H1 (cell line): ENCODE results near the gene CLPTM1L. TPM values are rescaled to one million over a fixed set of nuclear protein-coding genes. Genes with fewer than 3 reads are reported as not detected.
A peak's percentile ranks its signal among the peaks of the same experiment; 100 is the strongest.

Source experiments
- CTCF ChIA-PET: fragments of 300-600 bp; sonication (Branson Sonifier 250); formaldehyde crosslinking; loops from one replicate; lab custom pipeline; 2021; ENCODE audit not compliant: partially characterized antibody; lab: Charles Lee
- POLR2A ChIA-PET: fragments of 300-600 bp; sonication (Branson Sonifier 250); formaldehyde crosslinking; loops from one replicate; lab custom pipeline; 2021; ENCODE audit warnings: inconsistent platforms; ENCODE audit not compliant: partially characterized antibody; lab: Charles Lee
- DNase-seq, 2 experiments: peaks; one replicate each; pipeline versions ENCODE4 v3.0.0 to v3.0.0-alpha.2; 2010 to 2022; ENCODE audit warnings: low spot score in 2 of 2, low read depth in 1 of 2, mixed read lengths in 1 of 2
- FAIRE-seq: peaks from 2 replicates; lab custom pipeline; 2011; peaks lifted over from hg19 to GRCh38; lab: Jason Lieb, UNC
- H2AFZ ChIP-seq: 2 replicates; pipeline ENCODE4 v1.8.1; 2012; ENCODE audit warnings: low read length, inconsistent platforms
- H2AK5ac ChIP-seq: 2 replicates; pipeline ENCODE4 v1.6.1; 2013; ENCODE audit warnings: low read depth, low read length
- H2BK120ac ChIP-seq: replicated peaks from 2 replicates; pipeline ENCODE3; 2013; ENCODE audit warnings: low read depth, low read length, inconsistent platforms
- H2BK12ac ChIP-seq: 2 replicates; pipeline ENCODE4 v1.6.1; 2013; ENCODE audit warnings: low read depth, low read length
- H2BK15ac ChIP-seq: 2 replicates; pipeline ENCODE4 v1.6.1; 2013; ENCODE audit warnings: low read length
- H2BK20ac ChIP-seq: 2 replicates; pipeline ENCODE4 v1.6.1; 2013; ENCODE audit warnings: low read length
- H2BK5ac ChIP-seq: 2 replicates; pipeline ENCODE4 v1.6.1; 2013; ENCODE audit warnings: low read depth, low read length
- H3K14ac ChIP-seq: 2 replicates; pipeline ENCODE4 v1.6.1; 2013; ENCODE audit warnings: inconsistent platforms; ENCODE audit not compliant: insufficient read length
- H3K18ac ChIP-seq: 2 replicates; pipeline ENCODE4 v1.6.1; 2013; ENCODE audit warnings: low read length; ENCODE audit errors: extremely low read depth
- H3K23ac ChIP-seq: 2 replicates; pipeline ENCODE4 v1.6.1; 2013; ENCODE audit warnings: inconsistent platforms; ENCODE audit not compliant: insufficient read length
- H3K23me2 ChIP-seq: 2 replicates; pipeline ENCODE4 v1.6.1; 2013; ENCODE audit warnings: low read depth, low read length
- H3K27ac ChIP-seq: 2 replicates; pipeline ENCODE4 v1.6.1; 2011; ENCODE audit warnings: low read depth, low read length, inconsistent platforms
- H3K27me3 ChIP-seq, 4 experiments: replicated peaks in 1 of 4; 1 replicate in 1 of 4; 2 replicates in 3 of 4; pipeline versions ENCODE4 v1.6.1 to v1.8.1; 2011 to 2013; ENCODE audit warnings: low read length in 3 of 4, mild to moderate bottlenecking in 3 of 4, inconsistent platforms in 2 of 4, mixed read lengths in 2 of 4, moderate library complexity in 1 of 4; ENCODE audit not compliant: control insufficient read depth in 3 of 4, insufficient read depth in 3 of 4; ENCODE audit errors: extremely low read depth in 1 of 4
- H3K36me3 ChIP-seq, 4 experiments: 2 replicates each; pipeline versions ENCODE4 v1.6.1 to v1.8.1; 2011 to 2013; ENCODE audit warnings: mild to moderate bottlenecking in 4 of 4, low read length in 3 of 4, moderate library complexity in 2 of 4, control low read depth in 1 of 4, inconsistent platforms in 1 of 4; ENCODE audit not compliant: insufficient read depth in 4 of 4, control insufficient read depth in 2 of 4
- H3K4ac ChIP-seq: replicated peaks from 2 replicates; pipeline ENCODE3; 2013; ENCODE audit warnings: low read length, low read depth, mixed read lengths, inconsistent platforms; ENCODE audit not compliant: insufficient read length
- H3K4me1 ChIP-seq, 4 experiments: replicated peaks in 1 of 4; 1 replicate in 1 of 4; 2 replicates in 3 of 4; pipeline versions ENCODE4 v1.6.1 to v1.8.1; 2011 to 2013; ENCODE audit warnings: low read length in 3 of 4, inconsistent platforms in 2 of 4, mixed read lengths in 1 of 4; ENCODE audit not compliant: insufficient read depth in 4 of 4, control insufficient read depth in 3 of 4
- H3K4me2 ChIP-seq, 2 experiments: 2 replicates each; pipeline versions ENCODE4 v1.6.1 to v1.8.1; 2011 to 2013; ENCODE audit warnings: low read depth in 2 of 2, low read length in 2 of 2, control low read depth in 1 of 2, inconsistent platforms in 1 of 2, mild to moderate bottlenecking in 1 of 2; ENCODE audit not compliant: insufficient read depth in 1 of 2
- H3K4me3 ChIP-seq, 4 experiments: fragments of 200-600, 300-600 bp in 1 of 4; sonication (generic), shearing (Covaris generic), sonication (Bioruptor Twin) in 1 of 4; 2 replicates each; pipeline versions ENCODE4 v1.5.1 to v1.8.1; 2011 to 2016; ENCODE audit warnings: low read length in 4 of 4, low read depth in 3 of 4, control low read depth in 2 of 4, inconsistent platforms in 2 of 4, mild to moderate bottlenecking in 2 of 4, mixed read lengths in 1 of 4, moderate library complexity in 1 of 4; ENCODE audit not compliant: insufficient read depth in 2 of 4; ENCODE audit errors: extremely low read depth in 1 of 4
- H3K56ac ChIP-seq: replicated peaks from 2 replicates; pipeline ENCODE3; 2013; ENCODE audit warnings: low read depth, mild to moderate bottlenecking, mixed read lengths, low read length, inconsistent platforms; ENCODE audit not compliant: insufficient read length
- H3K79me1 ChIP-seq: 2 replicates; pipeline ENCODE4 v1.6.1; 2013; ENCODE audit warnings: low read depth, low read length, control low read depth
- H3K79me2 ChIP-seq, 2 experiments: 2 replicates each; pipeline versions ENCODE4 v1.6.1 to v1.8.1; 2012 to 2013; ENCODE audit warnings: low read length in 2 of 2, mild to moderate bottlenecking in 2 of 2, inconsistent platforms in 1 of 2; ENCODE audit not compliant: insufficient read depth in 2 of 2, control insufficient read depth in 1 of 2
- H3K9ac ChIP-seq, 4 experiments: replicated peaks in 1 of 4; 1 replicate in 1 of 4; 2 replicates in 3 of 4; pipeline versions ENCODE4 v1.6.1 to v1.8.1; 2011 to 2013; ENCODE audit warnings: low read depth in 3 of 4, low read length in 3 of 4, control low read depth in 2 of 4, mild to moderate bottlenecking in 2 of 4, moderate library complexity in 2 of 4, inconsistent platforms in 1 of 4; ENCODE audit errors: extremely low read depth in 1 of 4
- H3K9me3 ChIP-seq, 2 experiments: 2 replicates each; pipeline versions ENCODE4 v1.6.1 to v1.8.1; 2012 to 2013; ENCODE audit warnings: mild to moderate bottlenecking in 2 of 2, moderate library complexity in 2 of 2, control low read depth in 1 of 2, inconsistent platforms in 1 of 2, low read depth in 1 of 2, low read length in 1 of 2, mixed read lengths in 1 of 2; ENCODE audit not compliant: insufficient read depth in 2 of 2
- H4K20me1 ChIP-seq, 2 experiments: replicated peaks in 1 of 2; 2 replicates each; pipeline versions ENCODE3 to v1.8.1; 2011 to 2013; ENCODE audit warnings: inconsistent platforms in 2 of 2, low read length in 2 of 2, mild to moderate bottlenecking in 1 of 2; ENCODE audit not compliant: insufficient read depth in 2 of 2, control insufficient read depth in 1 of 2
- H4K5ac ChIP-seq: 2 replicates; pipeline ENCODE4 v1.6.1; 2013; ENCODE audit warnings: low read length, low read depth, mixed read lengths, inconsistent platforms; ENCODE audit not compliant: insufficient read length
- H4K8ac ChIP-seq: 2 replicates; pipeline ENCODE4 v1.8.0; 2013; ENCODE audit warnings: mild to moderate bottlenecking, moderate library complexity, low read length, inconsistent platforms; ENCODE audit not compliant: insufficient read depth; ENCODE audit errors: extremely low read depth
- H4K91ac ChIP-seq: replicated peaks from 2 replicates; pipeline ENCODE3; 2013; ENCODE audit warnings: low read length, mixed read lengths, inconsistent platforms; ENCODE audit not compliant: insufficient read length
- POLR2AphosphoS5 ChIP-seq: IDR thresholded peaks from 2 replicates; pipeline ENCODE4 v1.6.1; 2011; ENCODE audit warnings: low read depth, low read length
- RAD21 ChIP-seq, 2 experiments: IDR thresholded peaks in 1 of 2; conservative IDR thresholded peaks in 1 of 2; 2 replicates each; pipeline ENCODE4 v1.6.1; 2011; ENCODE audit warnings: low read depth in 2 of 2, low read length in 2 of 2, improper control_type of control experiment in 1 of 2, inconsistent platforms in 1 of 2, mild to moderate bottlenecking in 1 of 2, moderate library complexity in 1 of 2
- WGBS, 2 experiments: shearing (Covaris generic) in 1 of 2; methylation state at CpG; one replicate each; pipeline versions ENCODE4 v1.1.6 to v1.1.7; 2013 to 2015; ENCODE audit warnings: low lambda C conversion rate in 2 of 2, mixed read lengths in 2 of 2, inconsistent platforms in 1 of 2, low coverage in 1 of 2, missing lambda C conversion rate in 1 of 2; ENCODE audit not compliant: insufficient replicate concordance in 2 of 2, insufficient coverage in 1 of 2, insufficient read length in 1 of 2; ENCODE audit errors: extremely low coverage in 1 of 2, missing lambda C conversion rate in 1 of 2; 5-methylcytosine and 5-hydroxymethylcytosine counted together
- polyA plus RNA-seq, 7 experiments: library from polyadenylated mRNA; depleted of rRNA in 3 of 7; stranded (reverse) in 5 of 7; unstranded in 2 of 7; fragments of >200 nt in 5 of 7; fragments of 200-250 nt in 2 of 7; gene quantifications; 1 replicate in 5 of 7; 2 replicates in 1 of 7; 4 replicates in 1 of 7; pipeline versions ENCODE4 v1.2.1 to v1.2.3, GENCODE V29; 2011 to 2013; ENCODE audit warnings: missing spikeins in 2 of 7, mixed read lengths in 2 of 7
- total RNA-seq: library from RNA; stranded (reverse); fragmentation: NEBNext Ultra II Directional; extraction: Animal tissue kit (Norgen Biotek cat#: 25700); gene quantifications from 2 replicates; pipeline ENCODE4 v1.2.1, GENCODE V29; 2021

CLPTM1L gene
- total and polyA plus RNA-seq, 2 of the 8 experiments (the other 6 are each of a cell fraction or from before 2014, with no cell fraction given), result 102 to 119 TPM

GRCh38 chr5:1349246-1349645 lies 4.3 kb upstream of the CLPTM1L start:
- H3K36me3 ChIP-seq, result no peaks in the 10 kb centered on the region
- ChIA-PET CTCF (interaction anchor here (0.7 to 1.5 kb wide), 4 partner anchors 8 to 21 kb away, joined by 3 to 4 read pairs (median 4); no protein-coding TSS in a partner anchor), POLR2A (no interaction called here)
- H2BK15ac ChIP-seq, result no peak overlapping the region
- no peak overlapping the region for H2BK120ac ChIP-seq
- no peak overlapping the region for H3K4me3 ChIP-seq
- H3K14ac ChIP-seq, result no peak overlapping the region
- no peak for FAIRE-seq
- H3K9me3 ChIP-seq, result no peaks in the 10 kb centered on the region
- H3K4me2 ChIP-seq, result no peak overlapping the region
- H2BK5ac ChIP-seq, result no peak overlapping the region
- no peak for DNase-seq
- H4K20me1 ChIP-seq, result peaks cover 0 to 4% of the 10 kb centered on the region in 2 experiments
- no peak overlapping the region for H3K23ac ChIP-seq
- no peak overlapping the region for H4K8ac ChIP-seq
- no peak overlapping the region for H4K91ac ChIP-seq
- no peak overlapping the region for H3K56ac ChIP-seq
- H2BK12ac ChIP-seq, result no peak overlapping the region
- H3K4ac ChIP-seq, result no peak overlapping the region
- H3K18ac ChIP-seq, result no peak overlapping the region
- no peak overlapping the region for H2AK5ac ChIP-seq
- no peak overlapping the region for H3K27ac ChIP-seq
- H3K79me1 ChIP-seq, result no peaks in the 10 kb centered on the region
- no peak overlapping the region for H2BK20ac ChIP-seq
- peaks cover 0 to 7% (median 2%) of the 10 kb centered on the region in 4 experiments; a peak in 3 of 7 replicates for H3K4me1 ChIP-seq
- H2AFZ ChIP-seq, result no peak overlapping the region
- H3K79me2 ChIP-seq, result peaks cover 0 to 2% of the 10 kb centered on the region in 2 experiments; a peak in 2 of 4 replicates
- TF ChIP-seq RAD21 (IDR thresholded peaks at IDR 0.05 in 1 of 2, conservative IDR thresholded peaks at IDR 0.05 in 1 of 2; ENCODE audit: low read depth in 2 of 2, low read length in 2 of 2), result peak in 1 of 2 experiments; percentile 8; a peak in 1 of 4 replicates
- TF ChIP-seq POLR2AphosphoS5, result no peak
- H4K5ac ChIP-seq, result no peak overlapping the region
- H3K27me3 ChIP-seq, result no peaks in the 10 kb centered on the region
- no peak overlapping the region for H3K9ac ChIP-seq
- peaks cover 5% of the 10 kb centered on the region; the same call in 1 of the 2 replicates for H3K23me2 ChIP-seq
- 88% methylated on average over 12 of the region's 12 CpGs; no CpG with 5 or more reads in 1 of the 2 experiments for WGBS, 2 experiments
